Skeletal muscle tissue (tissue), 4 donors: ENCODE measurements around the gene MYBPH. TPM values are rescaled to one million over a fixed set of nuclear protein-coding genes. Genes with fewer than 3 reads are reported as not detected.

ENCODE experiments used
- H3K27ac ChIP-seq: one replicate; pipeline ENCODE4 v1.7.0; 2013; ENCODE audit warnings: mild to moderate bottlenecking, low read depth, low read length, inconsistent platforms
- H3K27me3 ChIP-seq, 3 donors: one replicate each; pipeline ENCODE4 v1.7.0; 2013; ENCODE audit warnings: low read length in 3 of 3; ENCODE audit not compliant: control insufficient read depth in 3 of 3, insufficient read depth in 3 of 3
- H3K36me3 ChIP-seq, 3 donors: one replicate each; pipeline ENCODE4 v1.7.0; 2013; ENCODE audit warnings: low read length in 3 of 3; ENCODE audit not compliant: control insufficient read depth in 3 of 3, insufficient read depth in 3 of 3
- H3K4me1 ChIP-seq, 3 donors: one replicate each; pipeline ENCODE4 v1.7.0; 2013; ENCODE audit warnings: low read length in 3 of 3, mild to moderate bottlenecking in 3 of 3; ENCODE audit not compliant: control insufficient read depth in 3 of 3, insufficient read depth in 3 of 3
- H3K4me3 ChIP-seq, 3 donors: one replicate each; pipeline ENCODE4 v1.7.0; 2013; ENCODE audit warnings: low read length in 3 of 3
- H3K9ac ChIP-seq, 3 donors: one replicate each; pipeline ENCODE4 v1.7.0; 2013; ENCODE audit warnings: low read length in 3 of 3, mild to moderate bottlenecking in 3 of 3, moderate library complexity in 2 of 3, low read depth in 1 of 3
- H3K9me3 ChIP-seq, 3 donors: one replicate each; pipeline ENCODE4 v1.7.0; 2013; ENCODE audit warnings: low read length in 3 of 3; ENCODE audit not compliant: control insufficient read depth in 3 of 3
- total RNA-seq: library from RNA; depleted of rRNA; stranded (reverse); fragments of >200 nt; gene quantifications from one replicate; pipeline ENCODE4 v1.2.3, GENCODE V29; 2014
- donor health status: Osteomylitis.

Gene MYBPH
- total RNA-seq, 1 donor from 2014 or later = 27.7 TPM

GRCh38 chr1:203201516-203202205 lies 26.0 kb upstream of the MYBPH start:
- Histone ChIP-seq H3K27ac (no peak overlapping the region), H3K4me3 (no peak overlapping the region), H3K27me3 (no peaks in the 10 kb centered on the region), H3K9ac (no peak overlapping the region), H3K9me3 (no peaks in the 10 kb centered on the region), H3K36me3 (no peaks in the 10 kb centered on the region), H3K4me1 (peaks cover 22 to 65% (median 40%) of the 10 kb centered on the region in 3 donors)

GRCh38 chr1:203200916-203201315 lies 25.3 kb upstream of the MYBPH start:
- Histone ChIP-seq H3K4me1 (peaks cover 22 to 72% (median 40%) of the 10 kb centered on the region in 3 donors), H3K27me3 (no peaks in the 10 kb centered on the region), H3K9me3 (no peaks in the 10 kb centered on the region), H3K9ac (no peak overlapping the region), H3K4me3 (no peak overlapping the region), H3K36me3 (no peaks in the 10 kb centered on the region), H3K27ac (peak overlapping the region; percentile 68)

GRCh38 chr1:203199816-203200571 lies 24.4 kb upstream of the MYBPH start:
- Histone ChIP-seq H3K27ac (peak overlapping the region; percentile 68), H3K4me1 (peaks cover 22 to 70% (median 40%) of the 10 kb centered on the region in 3 donors), H3K27me3 (no peaks in the 10 kb centered on the region), H3K9me3 (no peaks in the 10 kb centered on the region), H3K36me3 (no peaks in the 10 kb centered on the region), H3K9ac (peak overlapping the region in 1 of 3 donors; percentile 15), H3K4me3 (peak overlapping the region in 1 of 3 donors; percentile 0)

GRCh38 chr1:203199481-203199815 lies 23.8 kb upstream of the MYBPH start:
- H3K27ac ChIP-seq = peak overlapping the region; percentile 68

GRCh38 chr1:203199002-203199401 lies 23.4 kb upstream of the MYBPH start:
- peak overlapping the region in 1 of 3 donors; percentile 17 for H3K4me3 ChIP-seq
- peaks cover 22 to 65% (median 38%) of the 10 kb centered on the region in 3 donors for H3K4me1 ChIP-seq
- no peaks in the 10 kb centered on the region for H3K9me3 ChIP-seq
- H3K27me3 ChIP-seq = no peaks in the 10 kb centered on the region
- H3K9ac ChIP-seq = no peak overlapping the region
- H3K36me3 ChIP-seq = no peaks in the 10 kb centered on the region
- H3K27ac ChIP-seq = peak overlapping the region; percentile 68

More at GRCh38 chr1:203199481-203199815, 23.8 kb upstream of the MYBPH start:
- peaks cover 22 to 65% (median 38%) of the 10 kb centered on the region in 3 donors for H3K4me1 ChIP-seq
- H3K36me3 ChIP-seq = no peaks in the 10 kb centered on the region
- no peaks in the 10 kb centered on the region for H3K9me3 ChIP-seq
- H3K4me3 ChIP-seq = peak overlapping the region in 1 of 3 donors; percentile 17
- H3K9ac ChIP-seq = no peak overlapping the region
- no peaks in the 10 kb centered on the region for H3K27me3 ChIP-seq

GRCh38 chr1:203197625-203198024 lies 22.0 kb upstream of the MYBPH start:
- H3K9me3 ChIP-seq = no peaks in the 10 kb centered on the region
- peaks cover 22 to 60% (median 35%) of the 10 kb centered on the region in 3 donors for H3K4me1 ChIP-seq
- H3K27ac ChIP-seq = no peak overlapping the region
- no peak overlapping the region for H3K4me3 ChIP-seq
- H3K9ac ChIP-seq = no peak overlapping the region
- H3K27me3 ChIP-seq = no peaks in the 10 kb centered on the region
- H3K36me3 ChIP-seq = no peaks in the 10 kb centered on the region

GRCh38 chr1:203196371-203196770 lies 20.7 kb upstream of the MYBPH start:
- Histone ChIP-seq H3K9ac (no peak overlapping the region), H3K27ac (peak overlapping the region; percentile 20), H3K4me1 (peaks cover 22 to 49% (median 26%) of the 10 kb centered on the region in 3 donors), H3K9me3 (no peaks in the 10 kb centered on the region), H3K4me3 (no peak overlapping the region), H3K36me3 (no peaks in the 10 kb centered on the region), H3K27me3 (no peaks in the 10 kb centered on the region)

GRCh38 chr1:203190949-203191348 lies 15.3 kb upstream of the MYBPH start:
- no peaks in the 10 kb centered on the region for H3K27me3 ChIP-seq
- H3K9me3 ChIP-seq = peaks cover 0 to 3% (median 0%) of the 10 kb centered on the region in 3 donors
- H3K27ac ChIP-seq = no peak overlapping the region
- no peak overlapping the region for H3K9ac ChIP-seq
- no peaks in the 10 kb centered on the region for H3K36me3 ChIP-seq
- H3K4me1 ChIP-seq = peaks cover 7 to 14% (median 8%) of the 10 kb centered on the region in 3 donors
- no peak overlapping the region for H3K4me3 ChIP-seq

GRCh38 chr1:203189951-203190352 lies 14.3 kb upstream of the MYBPH start:
- no peak overlapping the region for H3K9ac ChIP-seq
- peaks cover 7 to 14% (median 8%) of the 10 kb centered on the region in 3 donors for H3K4me1 ChIP-seq
- peaks cover 0 to 3% (median 0%) of the 10 kb centered on the region in 3 donors for H3K9me3 ChIP-seq
- H3K27ac ChIP-seq = no peak overlapping the region
- no peaks in the 10 kb centered on the region for H3K27me3 ChIP-seq
- H3K4me3 ChIP-seq = no peak overlapping the region
- no peaks in the 10 kb centered on the region for H3K36me3 ChIP-seq

- Histone ChIP-seq H3K4me3 (no peak overlapping the region), H3K4me1 (peaks cover 7 to 14% (median 8%) of the 10 kb centered on the region in 3 donors), H3K9ac (no peak overlapping the region), H3K27ac (no peak overlapping the region), H3K9me3 (peaks cover 0 to 3% (median 0%) of the 10 kb centered on the region in 3 donors), H3K36me3 (no peaks in the 10 kb centered on the region), H3K27me3 (no peaks in the 10 kb centered on the region)
Measured at GRCh38 chr1:203188686-203189232, 13.1 kb upstream of the MYBPH start.
